GM12878 (cell line): ENCODE data around the gene SVIL. TPM values are rescaled to one million over a fixed set of nuclear protein-coding genes. Genes with fewer than 3 reads are reported as not detected.
A peak's percentile ranks its signal among the peaks of the same experiment; 100 is the strongest.

Source experiments
- ATAC-seq: fragments of 200-7000 bp; cut with Tn5 transposase; 3 replicates; pipeline ENCODE4 v1.9.1; 2020; ENCODE audit warnings: mild to moderate bottlenecking, moderate library complexity
- BruUV-seq: library from RNA; stranded (reverse); fragments of 400-500 nt; replicated peaks from 2 replicates; lab custom pipeline; 2021; lab: Mats Ljungman, UMichigan
- CTCF ChIA-PET: fragments of 300-600 bp; sonication (Branson Sonifier 250); formaldehyde crosslinking; extraction: SDS; loops from one replicate; lab custom pipeline; 2021; ENCODE audit warnings: inconsistent platforms; lab: Yijun Ruan, JAX
- POLR2A ChIA-PET: fragments of 350-600 bp; formaldehyde crosslinking; extraction: SDS; loops from one replicate; lab custom pipeline; 2021; ENCODE audit warnings: inconsistent platforms; lab: Charles Lee
- RAD21 ChIA-PET: fragments of 300-600 bp; sonication (Branson Sonifier 250); formaldehyde crosslinking; loops from one replicate; lab custom pipeline; 2023; ENCODE audit warnings: antibody characterized with exemption; ENCODE audit not compliant: unreplicated experiment; lab: Charles Lee
- SMC1A ChIA-PET: fragments of 300-600 bp; sonication (Branson Sonifier 250); formaldehyde crosslinking; loops from one replicate; lab custom pipeline; 2023; ENCODE audit not compliant: unreplicated experiment, uncharacterized antibody; lab: Charles Lee
- DNase-seq: peaks from one replicate; pipeline ENCODE4 v3.0.0-alpha.2; 2011; ENCODE audit warnings: low read depth, low spot score
- FAIRE-seq: peaks from 3 replicates; lab custom pipeline; 2011; peaks lifted over from hg19 to GRCh38; lab: Jason Lieb, UNC
- H2AFZ ChIP-seq: 2 replicates; pipeline ENCODE4 v1.6.0; 2011; ENCODE audit warnings: low read depth, low read length, control low read depth; ENCODE audit not compliant: control insufficient read depth
- H3K27ac ChIP-seq: 2 replicates; pipeline ENCODE4 v1.5.1; 2011; ENCODE audit warnings: control low read depth; ENCODE audit not compliant: control insufficient read depth, insufficient read depth
- H3K27me3 ChIP-seq, 2 experiments: replicated peaks in 1 of 2; 2 replicates each; pipeline versions ENCODE4 v1.6.0 to v1.6.1; 2011; ENCODE audit warnings: low read length in 1 of 2; ENCODE audit not compliant: control insufficient read depth in 2 of 2, insufficient read depth in 2 of 2
- H3K36me3 ChIP-seq, 2 experiments: 2 replicates each; pipeline ENCODE4 v1.5.1; 2011; ENCODE audit warnings: low read length in 1 of 2; ENCODE audit not compliant: control insufficient read depth in 2 of 2, insufficient read depth in 2 of 2
- H3K4me1 ChIP-seq: 2 replicates; pipeline ENCODE4 v1.6.1; 2011; ENCODE audit warnings: mild to moderate bottlenecking, low read length, moderate library complexity, mixed read lengths; ENCODE audit not compliant: control insufficient read depth, insufficient read depth
- H3K4me2 ChIP-seq: 2 replicates; pipeline ENCODE4 v1.6.0; 2011; ENCODE audit warnings: control low read depth; ENCODE audit not compliant: control insufficient read depth, insufficient read depth
- H3K4me3 ChIP-seq: fragments of 200-600 bp; sonication (generic); 2 replicates; pipeline ENCODE4 v1.5.1; 2016
- H3K79me2 ChIP-seq: 2 replicates; pipeline ENCODE4 v1.6.0; 2011; ENCODE audit warnings: low read length; ENCODE audit not compliant: control insufficient read depth, insufficient read depth
- H3K9ac ChIP-seq: 2 replicates; pipeline ENCODE4 v1.8.0; 2011; ENCODE audit warnings: low read length, control low read depth, mixed read lengths; ENCODE audit not compliant: control insufficient read depth, insufficient read depth
- H3K9me3 ChIP-seq: replicated peaks from 3 replicates; pipeline ENCODE4 v1.5.1; 2011; ENCODE audit warnings: mild to moderate bottlenecking, low read length; ENCODE audit not compliant: control insufficient read depth, insufficient read depth
- H4K20me1 ChIP-seq: 2 replicates; pipeline ENCODE4 v1.6.0; 2011; ENCODE audit not compliant: control insufficient read depth, insufficient read depth
- ASH2L ChIP-seq: fragments of 300-600, 200-600 bp; sonication (generic); IDR thresholded peaks from 2 replicates; pipeline ENCODE4 v1.6.1; 2017; ENCODE audit warnings: low read depth, mild to moderate bottlenecking, borderline replicate concordance
- BACH1 ChIP-seq: fragments of 450-650 bp; IDR thresholded peaks from 2 replicates; pipeline ENCODE4 v1.6.1; 2017; ENCODE audit warnings: mild to moderate bottlenecking, borderline replicate concordance
- BHLHE40 ChIP-seq, 2 experiments: fragments of 450-650 bp in 1 of 2; IDR thresholded peaks; 2 replicates each; pipeline ENCODE4 v1.6.1; 2011 to 2017; ENCODE audit warnings: low read depth in 2 of 2, borderline replicate concordance in 1 of 2, improper control_type of control experiment in 1 of 2, low read length in 1 of 2, mild to moderate bottlenecking in 1 of 2
- BRCA1 ChIP-seq: IDR thresholded peaks from 2 replicates; pipeline ENCODE4 v1.6.1; 2011; ENCODE audit warnings: low read depth, low read length, improper control_type of control experiment
- FOXK2 ChIP-seq: fragments of 450-650 bp; IDR thresholded peaks from 2 replicates; pipeline ENCODE4 v1.6.1; 2017; ENCODE audit warnings: mild to moderate bottlenecking, moderate library complexity
- HCFC1 ChIP-seq: fragments of 150-350 bp; IDR thresholded peaks from 2 replicates; pipeline ENCODE4 v1.6.1; 2014; ENCODE audit warnings: low read length
- IKZF1 ChIP-seq: fragments of 450-650 bp; conservative IDR thresholded peaks from 2 replicates; pipeline ENCODE4 v1.6.1; 2017; ENCODE audit warnings: antibody characterized with exemption, mild to moderate bottlenecking
- IKZF2 ChIP-seq, 2 experiments: fragments of 450-650 bp; IDR thresholded peaks; 2 replicates each; pipeline ENCODE4 v1.6.1; 2017; ENCODE audit warnings: mild to moderate bottlenecking in 2 of 2, moderate library complexity in 2 of 2
- LARP7 ChIP-seq: fragments of 450-650 bp; IDR thresholded peaks from 2 replicates; pipeline ENCODE4 v1.6.1; 2017; ENCODE audit warnings: mild to moderate bottlenecking
- MTA2 ChIP-seq: fragments of 450-650 bp; IDR thresholded peaks from 2 replicates; pipeline ENCODE4 v1.6.1; 2016; ENCODE audit warnings: low read depth, mild to moderate bottlenecking, moderate library complexity
- NFXL1 ChIP-seq: fragments of 450-650 bp; IDR thresholded peaks from 2 replicates; pipeline ENCODE4 v1.6.1; 2017; ENCODE audit warnings: antibody characterized with exemption, mild to moderate bottlenecking, borderline replicate concordance
- NR2C1 ChIP-seq: fragments of 450-650 bp; IDR thresholded peaks from 2 replicates; pipeline ENCODE4 v1.6.1; 2017; ENCODE audit warnings: antibody characterized with exemption, mild to moderate bottlenecking, moderate library complexity
- NR2C2 ChIP-seq: IDR thresholded peaks from 2 replicates; pipeline ENCODE4 v1.6.1; 2011; ENCODE audit warnings: borderline replicate concordance, low read depth; ENCODE audit not compliant: control insufficient read depth, insufficient read length
- NR2F1 ChIP-seq: fragments of 450-650 bp; conservative IDR thresholded peaks from 2 replicates; pipeline ENCODE4 v1.6.1; 2017; ENCODE audit warnings: mild to moderate bottlenecking
- PAX5 ChIP-seq: IDR thresholded peaks from 2 replicates; pipeline ENCODE4 v1.6.1; 2011; ENCODE audit warnings: low read depth, low read length, borderline replicate concordance
- POLR2AphosphoS5 ChIP-seq: IDR thresholded peaks from 2 replicates; pipeline ENCODE4 v1.6.1; 2011; ENCODE audit warnings: mild to moderate bottlenecking, low read length, inconsistent platforms
- RBBP5 ChIP-seq: fragments of 200-600 bp; sonication (generic); conservative IDR thresholded peaks from 2 replicates; pipeline ENCODE4 v1.6.1; 2016
- RFX5 ChIP-seq: IDR thresholded peaks from 2 replicates; pipeline ENCODE4 v1.6.1; 2011; ENCODE audit warnings: low read depth, low read length, improper control_type of control experiment
- SPI1 ChIP-seq: IDR thresholded peaks from 2 replicates; pipeline ENCODE4 v1.6.1; 2011; ENCODE audit warnings: low read depth, mild to moderate bottlenecking, low read length, moderate library complexity, borderline replicate concordance; ENCODE audit not compliant: insufficient read depth
- STAT1 ChIP-seq: fragments of 450-650 bp; conservative IDR thresholded peaks from 2 replicates; pipeline ENCODE4 v1.6.1; 2014; ENCODE audit warnings: antibody characterized with exemption, mild to moderate bottlenecking
- SUPT20H ChIP-seq: IDR thresholded peaks from 2 replicates; pipeline ENCODE4 v1.6.1; 2011; ENCODE audit warnings: low read depth, mild to moderate bottlenecking, low read length, moderate library complexity, borderline replicate concordance; ENCODE audit not compliant: control insufficient read depth
- TCF12 ChIP-seq: IDR thresholded peaks from 2 replicates; pipeline ENCODE4 v1.6.1; 2011; ENCODE audit warnings: low read depth, mild to moderate bottlenecking, low read length
- TCF3 ChIP-seq: IDR thresholded peaks from 2 replicates; pipeline ENCODE4 v1.6.1; 2012; ENCODE audit warnings: low read depth, mild to moderate bottlenecking, low read length, borderline replicate concordance; ENCODE audit not compliant: insufficient read depth
- WRNIP1 ChIP-seq: IDR thresholded peaks from 2 replicates; pipeline ENCODE4 v1.6.1; 2011; ENCODE audit warnings: low read depth, low read length, improper control_type of control experiment, borderline replicate concordance
- in situ Hi-C: fragments of 300-500 bp; cut with MboI; formaldehyde crosslinking; loops from 9 replicates; pipeline ENCODE4 v1.14.3; 2018; ENCODE audit warnings: mixed read lengths
- intact Hi-C: fragments of 100-400 bp; cut with micrococcal nuclease; formaldehyde crosslinking; loops from one replicate; pipeline ENCODE4 v1.14.2; 2022; ENCODE audit not compliant: unreplicated experiment
- polyA plus RNA-seq, 11 experiments: library from polyadenylated mRNA; depleted of rRNA in 4 of 11; unstranded in 6 of 11; stranded (reverse) in 5 of 11; fragments of >200 nt; fragmentation: Nextera tagmentation in 4 of 11; fragmentation: Illumina TruSeq in 1 of 11; extraction: Ambion mirVana in 4 of 11; extraction: Trizol in 1 of 11; gene quantifications; 1 replicate in 1 of 11; 2 replicates in 10 of 11; pipeline versions ENCODE4 v1.2.1 to v1.2.3, GENCODE V29; 2011 to 2016; ENCODE audit warnings: inconsistent platforms in 2 of 11, missing spikeins in 2 of 11, low read depth in 1 of 11
- total RNA-seq, 4 experiments: library from RNA; depleted of rRNA in 3 of 4; stranded (reverse); fragments of >200 nt in 3 of 4; fragmentation: Illumina TruSeq in 1 of 4; extraction: Trizol in 1 of 4; gene quantifications; 2 replicates each; pipeline versions ENCODE4 v1.2.1 to v1.2.3, GENCODE V29; 2013 to 2021
- TF ChIP-seq, protein P1 (sequence below): fragments of 450-650 bp; IDR thresholded peaks from 2 replicates; pipeline ENCODE4 v1.6.1; 2017; ENCODE audit warnings: low read depth, mild to moderate bottlenecking, moderate library complexity
- TF ChIP-seq, protein P2 (sequence below): IDR thresholded peaks from 2 replicates; pipeline ENCODE4 v1.6.1; 2012; ENCODE audit warnings: low read length, inconsistent platforms

The SVIL gene
- total and polyA plus RNA-seq, 10 of the 15 experiments (the other 5 are each of a cell fraction or from before 2014, with no cell fraction given): 0.22 to 1.9 (median 0.87) TPM

- H3K4me1 ChIP-seq: no peaks in the 10 kb centered on the region
- SMC1A ChIA-PET: interaction anchor here (1.2 kb wide), 1 partner anchor 47 kb away, joined by 4 read pairs; no protein-coding TSS in a partner anchor
- no peaks in the 10 kb centered on the region for H3K79me2 ChIP-seq
- intact Hi-C loops: no loop called here
- in situ Hi-C loops: no loop called here
- no peak overlapping the region for H3K4me2 ChIP-seq
- no peak for FAIRE-seq
- H2AFZ ChIP-seq: no peak overlapping the region
- no peaks in the 10 kb centered on the region for H3K9me3 ChIP-seq
- ATAC-seq: peak; percentile 82
- CTCF ChIA-PET: interaction anchor here (1.2 to 1.8 kb wide), 2 partner anchors 8 to 11 kb away, joined by 5 to 6 read pairs; no protein-coding TSS in a partner anchor
- BruUV-seq: no TSS peak
- H3K4me3 ChIP-seq: no peak overlapping the region
- POLR2A ChIA-PET: no interaction called here
- RAD21 ChIA-PET: no interaction called here
- no peaks in the 10 kb centered on the region for H3K27me3 ChIP-seq
- H3K27ac ChIP-seq: no peak overlapping the region
- H4K20me1 ChIP-seq: no peaks in the 10 kb centered on the region
- H3K36me3 ChIP-seq: no peaks in the 10 kb centered on the region
- DNase-seq: no peak
- no peak overlapping the region for H3K9ac ChIP-seq
- no peak for TF ChIP-seq PAX5
- no peak for TF ChIP-seq BACH1
- TF ChIP-seq NR2C1: peak; percentile 30; the same call in 1 of the 2 replicates
- TF ChIP-seq IKZF2 (IDR thresholded peaks at IDR 0.05): 0 out of 4 replicates have a peak, but pooled peaks of 1 of the 2 experiments have one; percentile 26
- TF ChIP-seq MTA2: 0 out of 2 replicates have a peak, but pooled peaks have one; percentile 50
- no peak for TF ChIP-seq RBBP5
- TF ChIP-seq WRNIP1: no peak
- peak; percentile 87 for TF ChIP-seq SPI1
- peak; percentile 34; the same call in 1 of the 2 replicates for TF ChIP-seq IKZF1
- TF ChIP-seq, protein P1, sequence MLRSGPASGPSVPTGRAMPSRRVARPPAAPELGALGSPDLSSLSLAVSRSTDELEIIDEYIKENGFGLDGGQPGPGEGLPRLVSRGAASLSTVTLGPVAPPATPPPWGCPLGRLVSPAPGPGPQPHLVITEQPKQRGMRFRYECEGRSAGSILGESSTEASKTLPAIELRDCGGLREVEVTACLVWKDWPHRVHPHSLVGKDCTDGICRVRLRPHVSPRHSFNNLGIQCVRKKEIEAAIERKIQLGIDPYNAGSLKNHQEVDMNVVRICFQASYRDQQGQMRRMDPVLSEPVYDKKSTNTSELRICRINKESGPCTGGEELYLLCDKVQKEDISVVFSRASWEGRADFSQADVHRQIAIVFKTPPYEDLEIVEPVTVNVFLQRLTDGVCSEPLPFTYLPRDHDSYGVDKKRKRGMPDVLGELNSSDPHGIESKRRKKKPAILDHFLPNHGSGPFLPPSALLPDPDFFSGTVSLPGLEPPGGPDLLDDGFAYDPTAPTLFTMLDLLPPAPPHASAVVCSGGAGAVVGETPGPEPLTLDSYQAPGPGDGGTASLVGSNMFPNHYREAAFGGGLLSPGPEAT: 0 out of 2 replicates have a peak, but pooled peaks have one; percentile 10
- TF ChIP-seq POLR2AphosphoS5: no peak
- TF ChIP-seq NFXL1: no peak
- no peak for TF ChIP-seq STAT1
- no peak for TF ChIP-seq SUPT20H
- no peak for TF ChIP-seq ASH2L
- TF ChIP-seq HCFC1: no peak
- TF ChIP-seq NR2C2: no peak
- no peak for TF ChIP-seq BHLHE40 (IDR thresholded peaks at IDR 0.05; ENCODE audit: borderline replicate concordance in 1 of 2, low read depth in 2 of 2, low read length in 1 of 2)
- TF ChIP-seq TCF3: no peak
- TF ChIP-seq TCF12: no peak
- no peak for TF ChIP-seq RFX5
- TF ChIP-seq, protein P2, sequence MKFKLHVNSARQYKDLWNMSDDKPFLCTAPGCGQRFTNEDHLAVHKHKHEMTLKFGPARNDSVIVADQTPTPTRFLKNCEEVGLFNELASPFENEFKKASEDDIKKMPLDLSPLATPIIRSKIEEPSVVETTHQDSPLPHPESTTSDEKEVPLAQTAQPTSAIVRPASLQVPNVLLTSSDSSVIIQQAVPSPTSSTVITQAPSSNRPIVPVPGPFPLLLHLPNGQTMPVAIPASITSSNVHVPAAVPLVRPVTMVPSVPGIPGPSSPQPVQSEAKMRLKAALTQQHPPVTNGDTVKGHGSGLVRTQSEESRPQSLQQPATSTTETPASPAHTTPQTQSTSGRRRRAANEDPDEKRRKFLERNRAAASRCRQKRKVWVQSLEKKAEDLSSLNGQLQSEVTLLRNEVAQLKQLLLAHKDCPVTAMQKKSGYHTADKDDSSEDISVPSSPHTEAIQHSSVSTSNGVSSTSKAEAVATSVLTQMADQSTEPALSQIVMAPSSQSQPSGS: no peak
- TF ChIP-seq BRCA1: no peak
- peak; percentile 77 for TF ChIP-seq NR2F1
- TF ChIP-seq LARP7: no peak
- TF ChIP-seq FOXK2: no peak
These were observed 91.1 kb downstream of the SVIL start for GRCh38 chr10:29543715-29544114.
